ENCODE results near the gene ACBD4.

DNA sequence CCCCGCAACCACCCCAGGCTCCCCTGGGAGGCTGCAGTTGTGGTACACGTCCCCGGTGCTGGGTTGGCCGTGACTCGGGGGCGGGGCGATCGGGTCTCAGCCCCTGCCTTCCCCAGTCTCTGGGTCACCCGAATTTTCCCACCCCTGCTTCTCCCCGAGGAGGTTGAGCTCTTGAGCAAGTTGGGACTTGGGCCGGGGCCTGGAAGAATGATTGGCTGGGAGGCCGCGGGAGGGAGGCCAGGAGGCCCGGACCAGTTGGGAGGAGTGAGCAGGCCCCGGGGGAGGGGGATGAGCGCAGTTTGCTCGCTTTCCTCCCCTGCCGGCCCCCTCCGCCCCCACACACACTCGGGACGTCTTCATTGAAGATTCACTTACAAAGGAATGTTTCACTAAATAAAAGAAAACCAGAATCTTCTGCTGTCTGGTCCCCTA, 8.3 kb downstream of the ACBD4 start:
- TF ChIP-seq, protein P1, sequence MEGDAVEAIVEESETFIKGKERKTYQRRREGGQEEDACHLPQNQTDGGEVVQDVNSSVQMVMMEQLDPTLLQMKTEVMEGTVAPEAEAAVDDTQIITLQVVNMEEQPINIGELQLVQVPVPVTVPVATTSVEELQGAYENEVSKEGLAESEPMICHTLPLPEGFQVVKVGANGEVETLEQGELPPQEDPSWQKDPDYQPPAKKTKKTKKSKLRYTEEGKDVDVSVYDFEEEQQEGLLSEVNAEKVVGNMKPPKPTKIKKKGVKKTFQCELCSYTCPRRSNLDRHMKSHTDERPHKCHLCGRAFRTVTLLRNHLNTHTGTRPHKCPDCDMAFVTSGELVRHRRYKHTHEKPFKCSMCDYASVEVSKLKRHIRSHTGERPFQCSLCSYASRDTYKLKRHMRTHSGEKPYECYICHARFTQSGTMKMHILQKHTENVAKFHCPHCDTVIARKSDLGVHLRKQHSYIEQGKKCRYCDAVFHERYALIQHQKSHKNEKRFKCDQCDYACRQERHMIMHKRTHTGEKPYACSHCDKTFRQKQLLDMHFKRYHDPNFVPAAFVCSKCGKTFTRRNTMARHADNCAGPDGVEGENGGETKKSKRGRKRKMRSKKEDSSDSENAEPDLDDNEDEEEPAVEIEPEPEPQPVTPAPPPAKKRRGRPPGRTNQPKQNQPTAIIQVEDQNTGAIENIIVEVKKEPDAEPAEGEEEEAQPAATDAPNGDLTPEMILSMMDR (IDR thresholded peaks at IDR 0.05; ENCODE audit: low read depth, low read length) = no peak
- no peak for TF ChIP-seq EZH2phosphoT487 (IDR thresholded peaks at IDR 0.05; ENCODE audit: low read depth)

Data from OCI-LY3 (cell line).